PFSK-1 (cell line): ENCODE data around the gene RFNG.

ENCODE experiments used
- FOXP2 ChIP-seq: optimal IDR thresholded peaks from 2 replicates; pipeline ENCODE3; 2011; ENCODE audit warnings: borderline replicate concordance, control low read depth, inconsistent platforms; ENCODE audit not compliant: insufficient read depth; ENCODE audit errors: extremely low read length, extremely low read depth
- POLR2AphosphoS5 ChIP-seq: IDR thresholded peaks from 2 replicates; pipeline ENCODE4 v1.6.1; 2012; ENCODE audit warnings: low read depth, mild to moderate bottlenecking, control low read depth, low read length, moderate library complexity
- SIN3A ChIP-seq: IDR thresholded peaks from 2 replicates; pipeline ENCODE4 v1.6.1; 2012; ENCODE audit warnings: mild to moderate bottlenecking, low read length, moderate library complexity, borderline replicate concordance; ENCODE audit not compliant: insufficient read depth
- TAF1 ChIP-seq: IDR thresholded peaks from 2 replicates; pipeline ENCODE4 v1.6.1; 2012; ENCODE audit warnings: low read length, control low read depth, borderline replicate concordance; ENCODE audit not compliant: insufficient read depth
- TF ChIP-seq, protein P1 (sequence below), 2 experiments: IDR thresholded peaks; 2 replicates each; pipeline versions ENCODE4 v1.6.1 to v1.8.0; 2011 to 2012; ENCODE audit warnings: low read depth in 2 of 2, low read length in 2 of 2, control low read depth in 1 of 2, inconsistent platforms in 1 of 2, mild to moderate bottlenecking in 1 of 2, moderate library complexity in 1 of 2; ENCODE audit not compliant: insufficient read depth in 1 of 2

The RFNG gene

GRCh38 chr17:82089723-82090548, 38.3 kb upstream of the RFNG start:
- no peak for TF ChIP-seq SIN3A
- no peak; the same call in 1 of the 2 replicates for TF ChIP-seq POLR2AphosphoS5
- TF ChIP-seq TAF1: no peak
- TF ChIP-seq FOXP2: no peak
- TF ChIP-seq, protein P1, sequence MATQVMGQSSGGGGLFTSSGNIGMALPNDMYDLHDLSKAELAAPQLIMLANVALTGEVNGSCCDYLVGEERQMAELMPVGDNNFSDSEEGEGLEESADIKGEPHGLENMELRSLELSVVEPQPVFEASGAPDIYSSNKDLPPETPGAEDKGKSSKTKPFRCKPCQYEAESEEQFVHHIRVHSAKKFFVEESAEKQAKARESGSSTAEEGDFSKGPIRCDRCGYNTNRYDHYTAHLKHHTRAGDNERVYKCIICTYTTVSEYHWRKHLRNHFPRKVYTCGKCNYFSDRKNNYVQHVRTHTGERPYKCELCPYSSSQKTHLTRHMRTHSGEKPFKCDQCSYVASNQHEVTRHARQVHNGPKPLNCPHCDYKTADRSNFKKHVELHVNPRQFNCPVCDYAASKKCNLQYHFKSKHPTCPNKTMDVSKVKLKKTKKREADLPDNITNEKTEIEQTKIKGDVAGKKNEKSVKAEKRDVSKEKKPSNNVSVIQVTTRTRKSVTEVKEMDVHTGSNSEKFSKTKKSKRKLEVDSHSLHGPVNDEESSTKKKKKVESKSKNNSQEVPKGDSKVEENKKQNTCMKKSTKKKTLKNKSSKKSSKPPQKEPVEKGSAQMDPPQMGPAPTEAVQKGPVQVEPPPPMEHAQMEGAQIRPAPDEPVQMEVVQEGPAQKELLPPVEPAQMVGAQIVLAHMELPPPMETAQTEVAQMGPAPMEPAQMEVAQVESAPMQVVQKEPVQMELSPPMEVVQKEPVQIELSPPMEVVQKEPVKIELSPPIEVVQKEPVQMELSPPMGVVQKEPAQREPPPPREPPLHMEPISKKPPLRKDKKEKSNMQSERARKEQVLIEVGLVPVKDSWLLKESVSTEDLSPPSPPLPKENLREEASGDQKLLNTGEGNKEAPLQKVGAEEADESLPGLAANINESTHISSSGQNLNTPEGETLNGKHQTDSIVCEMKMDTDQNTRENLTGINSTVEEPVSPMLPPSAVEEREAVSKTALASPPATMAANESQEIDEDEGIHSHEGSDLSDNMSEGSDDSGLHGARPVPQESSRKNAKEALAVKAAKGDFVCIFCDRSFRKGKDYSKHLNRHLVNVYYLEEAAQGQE (IDR thresholded peaks at IDR 0.05; ENCODE audit: insufficient read depth in 1 of 2, low read depth in 2 of 2, low read length in 2 of 2): no peak

DNA sequence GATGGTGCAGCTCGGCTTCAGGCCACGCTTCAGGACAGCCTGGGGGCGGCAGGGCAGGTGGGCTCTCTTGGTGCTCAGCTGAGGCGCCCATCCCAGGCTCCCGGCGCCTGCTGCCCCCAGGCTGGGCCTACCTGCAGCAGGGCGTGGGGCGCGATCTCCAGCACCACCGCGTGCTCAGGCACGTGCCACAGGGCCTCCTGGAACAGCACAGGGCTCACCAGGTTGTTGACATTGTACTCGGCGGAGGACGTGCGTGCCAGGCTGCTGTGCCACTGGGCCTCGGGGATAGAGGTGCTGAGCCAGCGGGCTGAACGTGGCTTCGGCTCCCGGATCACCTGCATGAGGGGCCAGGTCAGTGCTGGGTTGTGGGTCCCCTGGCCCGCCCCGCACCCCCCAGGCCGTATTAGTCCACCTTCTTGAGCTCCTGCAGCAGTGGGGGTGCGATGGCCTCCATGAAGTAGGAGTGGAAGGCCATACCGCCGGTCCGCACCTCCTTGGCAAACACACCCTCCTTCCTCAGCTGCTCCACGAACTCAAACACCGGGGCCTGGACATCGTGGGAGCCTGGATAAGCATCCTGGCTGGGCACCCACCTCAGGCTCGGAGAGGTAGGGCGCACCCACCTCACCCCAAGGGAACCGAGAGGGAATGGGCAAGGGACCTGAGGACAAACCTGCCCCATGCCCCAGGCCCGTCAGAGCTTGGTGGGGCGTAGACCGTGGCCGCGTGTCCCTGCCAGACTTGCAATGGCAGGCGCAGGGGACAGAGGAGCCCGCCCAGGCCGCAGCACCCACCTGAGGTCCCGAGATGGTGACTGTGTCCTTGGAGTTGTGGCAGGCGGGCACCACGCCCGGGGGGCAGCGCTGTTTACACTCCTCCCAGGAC, 37.5 kb upstream of the RFNG start:
- TF ChIP-seq TAF1 (no peak), POLR2AphosphoS5 (no peak), SIN3A (no peak), FOXP2 (no peak)
- TF ChIP-seq, protein P1 (IDR thresholded peaks at IDR 0.05; ENCODE audit: insufficient read depth in 1 of 2, low read depth in 2 of 2, low read length in 2 of 2): no peak

DNA sequence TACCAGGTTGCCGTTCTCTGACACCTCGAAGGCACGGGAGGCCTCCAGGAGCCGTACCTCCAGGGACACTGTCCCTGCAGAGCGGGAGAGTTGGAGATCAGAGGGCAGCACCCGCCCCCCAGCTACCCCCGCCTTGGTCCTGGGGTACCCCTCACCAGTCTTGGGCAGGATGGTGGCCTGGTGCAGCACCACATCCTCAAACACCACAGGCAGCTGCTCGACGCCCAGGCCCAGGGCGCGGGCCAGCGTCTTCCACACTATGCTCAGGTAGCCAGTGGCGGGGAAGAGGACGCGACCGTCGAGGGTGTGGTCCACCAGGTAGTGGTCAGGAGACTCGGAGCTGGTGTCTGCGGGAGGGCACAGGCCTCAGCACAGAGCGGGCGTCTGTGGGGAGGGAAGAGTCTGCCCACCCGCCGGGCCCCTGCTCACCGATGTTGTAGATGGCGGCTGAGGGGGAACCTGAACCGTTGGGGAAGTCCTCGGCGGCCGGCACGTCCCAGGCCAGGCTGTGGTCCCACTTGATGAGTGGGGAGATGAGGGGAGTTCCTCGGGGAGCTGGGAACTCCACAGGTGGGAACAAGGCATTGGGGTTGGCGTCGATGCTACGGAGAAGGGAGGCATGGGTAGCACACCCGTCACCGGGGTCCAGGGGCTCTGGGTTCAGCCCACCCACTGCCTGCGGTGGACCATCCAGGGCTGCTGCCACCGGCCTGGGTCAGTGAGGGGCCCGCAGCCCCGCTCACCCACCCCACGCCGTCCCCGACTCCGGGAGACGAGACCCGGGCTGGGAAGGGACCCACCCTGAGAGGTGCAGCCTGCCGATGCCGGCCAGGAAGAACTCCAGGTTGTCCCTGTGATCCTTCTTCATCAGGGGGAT, 36.6 kb upstream of the RFNG start:
- TF ChIP-seq TAF1 (no peak), POLR2AphosphoS5 (no peak), FOXP2 (no peak), SIN3A (no peak)
- TF ChIP-seq, protein P1 (IDR thresholded peaks at IDR 0.05; ENCODE audit: insufficient read depth in 1 of 2, low read depth in 2 of 2, low read length in 2 of 2): no peak

DNA sequence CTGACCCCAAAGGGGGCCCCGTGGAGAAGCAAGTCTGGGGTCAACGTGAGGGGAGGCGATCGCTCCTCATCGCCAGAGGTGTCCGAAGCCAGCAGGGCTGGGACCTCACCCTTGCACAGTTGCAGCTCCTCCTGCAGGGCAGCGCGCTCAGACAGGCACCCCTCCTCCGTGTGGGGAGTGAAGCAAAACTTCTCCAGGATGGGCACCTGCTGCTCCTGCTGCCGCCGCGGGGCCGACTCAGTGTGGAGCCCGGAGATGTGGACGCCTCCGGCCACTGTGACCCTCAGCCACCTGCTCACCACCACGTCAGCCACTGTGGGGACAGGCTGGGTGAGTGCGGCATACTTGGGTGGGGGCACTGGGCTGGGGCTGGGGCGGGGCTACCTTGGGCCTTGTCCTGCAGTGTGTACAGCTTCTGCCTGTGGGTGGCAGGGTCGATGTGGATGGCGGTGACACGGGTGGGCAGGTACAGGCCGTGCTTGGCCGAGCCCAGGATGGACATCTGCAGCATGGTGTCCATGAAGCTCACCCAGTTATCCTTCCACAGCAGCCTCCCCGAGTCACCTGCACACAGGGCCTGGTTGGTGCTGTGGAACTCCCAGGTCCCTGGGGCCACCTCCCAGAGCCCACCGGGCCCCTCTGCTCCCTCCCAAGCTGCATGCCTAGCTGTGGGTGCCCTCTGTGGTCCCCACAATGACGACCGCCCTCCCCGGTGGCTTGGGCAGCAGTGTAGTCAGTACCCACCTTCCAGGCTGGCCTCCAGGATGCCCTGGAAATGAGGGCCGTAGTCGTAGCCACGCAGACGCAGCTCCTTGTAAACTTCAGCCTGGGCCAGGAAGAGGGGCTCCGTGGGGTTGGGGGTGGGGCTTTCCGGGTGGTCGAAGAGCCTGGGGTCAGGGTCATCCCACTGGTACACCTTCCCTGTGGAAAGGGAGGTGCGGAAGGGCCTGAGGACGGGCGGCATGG, 35.6 kb upstream of the RFNG start:
- TF ChIP-seq SIN3A (no peak), POLR2AphosphoS5 (no peak), FOXP2 (no peak), TAF1 (no peak)
- TF ChIP-seq, protein P1 (IDR thresholded peaks at IDR 0.05; ENCODE audit: insufficient read depth in 1 of 2, low read depth in 2 of 2, low read length in 2 of 2): no peak
